Vagina (tissue), 2 donors: ENCODE measurements around the gene STK39.

ENCODE experiments used
- POLR2A ChIP-seq, 2 donors: fragments of 450-650 bp; IDR thresholded peaks; one replicate each; pipeline ENCODE4 v1.6.1; 2017; ENCODE audit warnings: antibody characterized with exemption in 2 of 2, mild to moderate bottlenecking in 2 of 2, moderate library complexity in 2 of 2
- POLR2AphosphoS5 ChIP-seq, 2 donors: sonication (generic); formaldehyde crosslinking; IDR thresholded peaks; one replicate each; pipeline ENCODE4 v1.9.0; 2017; ENCODE audit warnings: antibody characterized with exemption in 2 of 2, mild to moderate bottlenecking in 2 of 2, low read depth in 1 of 2; ENCODE audit not compliant: insufficient read depth in 1 of 2
- TF ChIP-seq, protein P1 (sequence below), 3 experiments: fragments of 450-650 bp in 2 of 3; fragments of 200-600 bp in 1 of 3; sonication (generic) in 1 of 3; IDR thresholded peaks; one replicate each; pipeline ENCODE4 v1.5.1; 2017 to 2019; ENCODE audit warnings: antibody characterized with exemption in 3 of 3, mild to moderate bottlenecking in 2 of 3, moderate library complexity in 2 of 3

GRCh38 chr2:168002021-168002553 lies 245.3 kb downstream of the STK39 start:
- TF ChIP-seq POLR2A (IDR thresholded peaks at IDR 0.05) = no peak
- TF ChIP-seq, protein P1, sequence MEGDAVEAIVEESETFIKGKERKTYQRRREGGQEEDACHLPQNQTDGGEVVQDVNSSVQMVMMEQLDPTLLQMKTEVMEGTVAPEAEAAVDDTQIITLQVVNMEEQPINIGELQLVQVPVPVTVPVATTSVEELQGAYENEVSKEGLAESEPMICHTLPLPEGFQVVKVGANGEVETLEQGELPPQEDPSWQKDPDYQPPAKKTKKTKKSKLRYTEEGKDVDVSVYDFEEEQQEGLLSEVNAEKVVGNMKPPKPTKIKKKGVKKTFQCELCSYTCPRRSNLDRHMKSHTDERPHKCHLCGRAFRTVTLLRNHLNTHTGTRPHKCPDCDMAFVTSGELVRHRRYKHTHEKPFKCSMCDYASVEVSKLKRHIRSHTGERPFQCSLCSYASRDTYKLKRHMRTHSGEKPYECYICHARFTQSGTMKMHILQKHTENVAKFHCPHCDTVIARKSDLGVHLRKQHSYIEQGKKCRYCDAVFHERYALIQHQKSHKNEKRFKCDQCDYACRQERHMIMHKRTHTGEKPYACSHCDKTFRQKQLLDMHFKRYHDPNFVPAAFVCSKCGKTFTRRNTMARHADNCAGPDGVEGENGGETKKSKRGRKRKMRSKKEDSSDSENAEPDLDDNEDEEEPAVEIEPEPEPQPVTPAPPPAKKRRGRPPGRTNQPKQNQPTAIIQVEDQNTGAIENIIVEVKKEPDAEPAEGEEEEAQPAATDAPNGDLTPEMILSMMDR (IDR thresholded peaks at IDR 0.05) = no peak
- TF ChIP-seq POLR2AphosphoS5 (IDR thresholded peaks at IDR 0.05; ENCODE audit: insufficient read depth in 1 of 2, low read depth in 1 of 2) = no peak
